Naive thymus-derived CD4-positive, alpha-beta T cell (primary cell): Measurements from ENCODE around the gene CGRRF1. TPM values are rescaled to one million over a fixed set of nuclear protein-coding genes. Genes with fewer than 3 reads are reported as not detected.

Experiments
- ATAC-seq: fragments of 150-1000 bp; cut with Tn5 transposase; 2 replicates; pipeline ENCODE4 v1.10.0; 2021; ENCODE audit warnings: mild to moderate bottlenecking, moderate library complexity
- CTCF ChIA-PET: fragments of 350-600 bp; sonication (Branson Sonifier 250); formaldehyde crosslinking; loops from one replicate; lab custom pipeline; 2021; ENCODE audit warnings: antibody characterized with exemption; lab: Charles Lee
- POLR2A ChIA-PET: fragments of 350-600 bp; sonication (Branson Sonifier 250); formaldehyde crosslinking; loops from one replicate; lab custom pipeline; 2021; ENCODE audit warnings: antibody characterized with exemption, inconsistent platforms; lab: Charles Lee
- DNase-seq, 9 donors: peaks; one replicate each; pipeline versions ENCODE4 v3.0.0 to v3.0.0-alpha.2; 2020 to 2022; ENCODE audit warnings: mixed read lengths in 1 of 9
- H3K27ac ChIP-seq: one replicate; pipeline ENCODE4 v1.7.0; 2013; ENCODE audit warnings: mild to moderate bottlenecking, low read depth, low read length, moderate library complexity
- H3K27me3 ChIP-seq, 2 donors: one replicate each; pipeline ENCODE4 v1.7.0; 2013; ENCODE audit warnings: low read length in 2 of 2, mild to moderate bottlenecking in 2 of 2, moderate library complexity in 2 of 2; ENCODE audit not compliant: control insufficient read depth in 2 of 2, insufficient read depth in 2 of 2
- H3K36me3 ChIP-seq, 3 experiments: 1 replicate in 2 of 3; 2 replicates in 1 of 3; pipeline ENCODE4 v1.7.0; 2013; ENCODE audit warnings: low read length in 3 of 3, mild to moderate bottlenecking in 3 of 3, moderate library complexity in 1 of 3; ENCODE audit not compliant: insufficient read depth in 3 of 3, control insufficient read depth in 2 of 3
- H3K4me1 ChIP-seq, 2 donors: one replicate each; pipeline ENCODE4 v1.7.0; 2013; ENCODE audit warnings: low read length in 2 of 2, mild to moderate bottlenecking in 2 of 2, moderate library complexity in 1 of 2; ENCODE audit not compliant: control insufficient read depth in 2 of 2, insufficient read depth in 2 of 2
- H3K4me3 ChIP-seq: 2 replicates; pipeline ENCODE4 v1.7.0; 2013; ENCODE audit warnings: mild to moderate bottlenecking, low read length
- H3K9me3 ChIP-seq, 3 experiments: 1 replicate in 2 of 3; 2 replicates in 1 of 3; pipeline ENCODE4 v1.7.0; 2013; ENCODE audit warnings: low read length in 3 of 3; ENCODE audit not compliant: control insufficient read depth in 2 of 3
- H3K27ac Mint-ChIP-seq, 9 donors: one replicate each; pipeline ENCODE4 v1.8.0; 2020 to 2022; ENCODE audit warnings: mixed read lengths in 9 of 9, mild to moderate bottlenecking in 8 of 9, moderate library complexity in 5 of 9, inconsistent platforms in 2 of 9
- H3K27me3 Mint-ChIP-seq, 5 donors: one replicate each; pipeline ENCODE4 v1.8.0; 2021 to 2022; ENCODE audit warnings: mixed read lengths in 5 of 5, mild to moderate bottlenecking in 1 of 5
- H3K36me3 Mint-ChIP-seq, 5 donors: one replicate each; pipeline ENCODE4 v1.8.0; 2020 to 2022; ENCODE audit warnings: mixed read lengths in 5 of 5, mild to moderate bottlenecking in 3 of 5, inconsistent platforms in 1 of 5
- H3K4me1 Mint-ChIP-seq, 7 donors: one replicate each; pipeline ENCODE4 v1.8.0; 2020 to 2022; ENCODE audit warnings: mixed read lengths in 7 of 7, mild to moderate bottlenecking in 3 of 7, inconsistent platforms in 1 of 7
- H3K4me3 Mint-ChIP-seq, 10 donors: one replicate each; pipeline ENCODE4 v1.8.0; 2020 to 2022; ENCODE audit warnings: mild to moderate bottlenecking in 10 of 10, mixed read lengths in 10 of 10, moderate library complexity in 6 of 10, inconsistent platforms in 2 of 10
- H3K9me3 Mint-ChIP-seq, 11 donors: one replicate each; pipeline ENCODE4 v1.8.0; 2020 to 2022; ENCODE audit warnings: mixed read lengths in 11 of 11, mild to moderate bottlenecking in 4 of 11, inconsistent platforms in 1 of 11, moderate library complexity in 1 of 11
- intact Hi-C, 2 donors: fragments of 100-400 bp; cut with micrococcal nuclease; formaldehyde crosslinking; loops; one replicate each; pipeline ENCODE4 v1.15.1; 2023
- polyA plus RNA-seq, 2 donors: library from polyadenylated mRNA; unstranded; fragments of 300-500 nt; fragmentation: Illumina TruSeq; gene quantifications; one replicate each; pipeline ENCODE4 v1.2.3, GENCODE V29; 2021
- total RNA-seq, 6 experiments: library from RNA in 5 of 6; stranded (reverse) in 5 of 6; gene quantifications; 1 replicate in 5 of 6; 2 replicates in 1 of 6; pipeline ENCODE4 v1.2.3 and lab custom pipeline; 2021 to 2026

CGRRF1 gene
- total and polyA plus RNA-seq, 7 experiments from 2014 or later, result 11.2 to 24.1 (median 17.9) TPM

DNA sequence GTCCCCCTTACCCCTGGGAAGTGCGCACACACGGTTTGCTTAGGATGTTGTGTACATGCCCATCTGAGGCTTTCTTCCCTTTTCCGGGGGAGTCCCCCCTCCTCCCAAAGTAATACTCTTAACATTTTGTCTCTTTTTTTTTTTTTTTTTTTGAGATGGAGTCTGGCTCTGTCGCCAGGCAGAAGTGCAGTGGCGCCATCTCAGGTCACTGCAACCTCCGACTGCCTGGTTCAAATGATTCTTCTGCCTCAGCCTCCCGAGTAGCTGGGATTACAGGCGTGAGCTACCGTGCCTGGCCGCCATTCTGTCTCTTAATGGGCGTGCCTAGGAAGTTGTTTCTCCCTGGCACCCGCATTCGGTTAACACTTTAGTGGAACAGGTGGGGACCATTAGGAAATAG lies 16.4 kb upstream of the CGRRF1 start:
- Mint-ChIP-seq H3K9me3 (peaks cover 0 to 7% (median 0%) of the 10 kb centered on the region in 11 donors), H3K4me3 (peak overlapping the region in 2 of 10 donors; percentile 6 to 14), H3K36me3 (peaks cover 0 to 7% (median 0%) of the 10 kb centered on the region in 5 donors), H3K27ac (peak overlapping the region in 1 of 9 donors; percentile 86), H3K27me3 (peaks cover 2 to 4% (median 3%) of the 10 kb centered on the region in 5 donors), H3K4me1 (peaks cover 8 to 24% (median 23%) of the 10 kb centered on the region in 7 donors)
- ChIA-PET POLR2A (no interaction called here), CTCF (no interaction called here)
- Histone ChIP-seq H3K27ac (no peak overlapping the region), H3K9me3 (no peaks in the 10 kb centered on the region), H3K36me3 (peaks cover 0 to 4% (median 0%) of the 10 kb centered on the region in 3 experiments), H3K4me1 (peaks cover 8% of the 10 kb centered on the region in 2 donors), H3K4me3 (no peak overlapping the region), H3K27me3 (no peaks in the 10 kb centered on the region)
- no peak for ATAC-seq
- intact Hi-C loops, result no loop called here
- DNase-seq, result no peak

GRCh38 chr14:54497224-54497623 lies 12.5 kb upstream of the CGRRF1 start:
- no peaks in the 10 kb centered on the region for H3K36me3 ChIP-seq
- Mint-ChIP-seq H3K9me3 (no peaks in the 10 kb centered on the region), H3K4me1 (peaks cover 0 to 2% (median 0%) of the 10 kb centered on the region in 7 donors), H3K36me3 (no peaks in the 10 kb centered on the region), H3K27me3 (peaks cover 5 to 26% (median 15%) of the 10 kb centered on the region in 5 donors), H3K4me3 (no peak overlapping the region), H3K27ac (no peak overlapping the region)
- ATAC-seq (no peak), DNase-seq (no peak)
- H3K27me3 ChIP-seq, result no peaks in the 10 kb centered on the region
- no peak overlapping the region for H3K4me3 ChIP-seq
- intact Hi-C loops, result no loop called here
- H3K9me3 ChIP-seq, result no peaks in the 10 kb centered on the region
- no peak overlapping the region for H3K27ac ChIP-seq
- CTCF ChIA-PET, result interaction anchor here (0.8 kb wide), 1 partner anchor 55 kb away, joined by 4 read pairs; no protein-coding TSS in a partner anchor
- no peaks in the 10 kb centered on the region for H3K4me1 ChIP-seq
- POLR2A ChIA-PET, result interaction anchor here (1.5 kb wide), 1 partner anchor 12 kb away, joined by 5 read pairs; no protein-coding TSS in a partner anchor

DNA sequence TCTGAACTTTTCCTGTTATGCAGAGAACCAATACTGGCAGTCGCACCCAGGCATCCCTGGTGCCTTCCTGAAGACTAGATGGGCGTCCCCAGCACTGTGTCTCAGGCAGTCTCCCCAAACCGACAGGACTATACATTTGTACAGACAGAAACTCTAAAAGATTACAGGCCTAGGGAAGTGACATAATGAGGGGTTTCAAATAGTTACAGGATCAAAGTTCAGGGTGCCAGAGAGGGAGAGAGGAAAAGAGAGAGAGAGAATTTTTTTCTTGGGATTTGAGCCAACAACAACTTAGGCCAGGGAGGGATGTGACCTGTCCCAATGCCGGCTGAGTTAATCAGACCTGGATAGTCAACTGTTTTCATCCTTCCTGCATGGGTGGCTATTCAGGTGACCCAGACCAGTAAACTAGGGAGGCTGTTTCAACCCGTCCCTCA lies 11.6 kb upstream of the CGRRF1 start:
- Histone ChIP-seq H3K9me3 (no peaks in the 10 kb centered on the region), H3K27me3 (no peaks in the 10 kb centered on the region), H3K4me1 (no peaks in the 10 kb centered on the region), H3K27ac (no peak overlapping the region), H3K4me3 (no peak overlapping the region), H3K36me3 (no peaks in the 10 kb centered on the region)
- no peaks in the 10 kb centered on the region for H3K9me3 Mint-ChIP-seq
- ChIA-PET POLR2A (interaction anchor here (1.5 kb wide), 1 partner anchor 9 kb away, joined by 4 read pairs; the partner anchor contains the start of gene GMFB), CTCF (no interaction called here)
- H3K27me3 Mint-ChIP-seq, result peaks cover 5 to 30% (median 15%) of the 10 kb centered on the region in 5 donors
- H3K27ac Mint-ChIP-seq, result peak overlapping the region in 1 of 9 donors; percentile 15
- intact Hi-C loops, result no loop called here
- H3K4me3 Mint-ChIP-seq, result no peak overlapping the region
- no peak for ATAC-seq
- H3K36me3 Mint-ChIP-seq, result no peaks in the 10 kb centered on the region
- peaks cover 0 to 2% (median 0%) of the 10 kb centered on the region in 7 donors for H3K4me1 Mint-ChIP-seq
- DNase-seq, result no peak

- peaks cover 0 to 2% (median 0%) of the 10 kb centered on the region in 7 donors for H3K4me1 Mint-ChIP-seq
- H3K27ac Mint-ChIP-seq, result no peak overlapping the region
- H3K9me3 ChIP-seq, result no peaks in the 10 kb centered on the region
- no peak overlapping the region for H3K4me3 Mint-ChIP-seq
- no peaks in the 10 kb centered on the region for H3K27me3 ChIP-seq
- POLR2A ChIA-PET, result interaction anchor here (1.5 kb wide), 1 partner anchor 10 kb away, joined by 4 read pairs; the partner anchor contains the start of gene GMFB
- H3K27me3 Mint-ChIP-seq, result peaks cover 5 to 30% (median 15%) of the 10 kb centered on the region in 5 donors
- intact Hi-C loops, result no loop called here
- ATAC-seq (no peak), DNase-seq (no peak)
- no peaks in the 10 kb centered on the region for H3K9me3 Mint-ChIP-seq
- H3K4me1 ChIP-seq, result no peaks in the 10 kb centered on the region
- no peak overlapping the region for H3K27ac ChIP-seq
- CTCF ChIA-PET, result no interaction called here
- no peaks in the 10 kb centered on the region for H3K36me3 Mint-ChIP-seq
- no peaks in the 10 kb centered on the region for H3K36me3 ChIP-seq
- no peak overlapping the region for H3K4me3 ChIP-seq
These were observed 11.1 kb upstream of the CGRRF1 start for GRCh38 chr14:54498579-54498978.

- Histone ChIP-seq H3K4me1 (no peaks in the 10 kb centered on the region), H3K27me3 (no peaks in the 10 kb centered on the region), H3K36me3 (no peaks in the 10 kb centered on the region), H3K27ac (no peak overlapping the region), H3K9me3 (no peaks in the 10 kb centered on the region), H3K4me3 (no peak overlapping the region)
- Mint-ChIP-seq H3K36me3 (no peaks in the 10 kb centered on the region), H3K4me1 (peaks cover 0 to 2% (median 0%) of the 10 kb centered on the region in 7 donors), H3K27me3 (peaks cover 5 to 32% (median 15%) of the 10 kb centered on the region in 5 donors), H3K9me3 (no peaks in the 10 kb centered on the region), H3K27ac (no peak overlapping the region), H3K4me3 (no peak overlapping the region)
- ATAC-seq (no peak), DNase-seq (no peak)
- intact Hi-C loops, result loop anchor here in 1 of 2 donors (10.0 kb wide), 1 partner anchor 914 kb away; the partner anchor contains the start of gene ATG14
- ChIA-PET CTCF (no interaction called here), POLR2A (no interaction called here)
These were observed 9.0 kb upstream of the CGRRF1 start for GRCh38 chr14:54500744-54501143.

- ChIA-PET POLR2A (no interaction called here), CTCF (no interaction called here)
- no peaks in the 10 kb centered on the region for H3K36me3 Mint-ChIP-seq
- intact Hi-C loops, result loop anchor here in 1 of 2 donors (10.0 kb wide), 1 partner anchor 913 kb away; the partner anchor contains the start of gene ATG14
- no peak overlapping the region for H3K27ac Mint-ChIP-seq
- no peaks in the 10 kb centered on the region for H3K9me3 ChIP-seq
- no peaks in the 10 kb centered on the region for H3K36me3 ChIP-seq
- no peak overlapping the region for H3K4me3 ChIP-seq
- ATAC-seq, result no peak
- H3K4me3 Mint-ChIP-seq, result no peak overlapping the region
- H3K4me1 Mint-ChIP-seq, result no peaks in the 10 kb centered on the region
- no peaks in the 10 kb centered on the region for H3K9me3 Mint-ChIP-seq
- H3K27ac ChIP-seq, result no peak overlapping the region
- peaks cover 5 to 35% (median 15%) of the 10 kb centered on the region in 5 donors for H3K27me3 Mint-ChIP-seq
- no peak for DNase-seq
- no peaks in the 10 kb centered on the region for H3K4me1 ChIP-seq
- H3K27me3 ChIP-seq, result no peaks in the 10 kb centered on the region
These were observed 8.2 kb upstream of the CGRRF1 start for GRCh38 chr14:54501480-54501879.

- Mint-ChIP-seq H3K4me3 (no peak overlapping the region), H3K27me3 (peaks cover 5 to 39% (median 15%) of the 10 kb centered on the region in 5 donors), H3K4me1 (no peaks in the 10 kb centered on the region), H3K27ac (no peak overlapping the region), H3K9me3 (no peaks in the 10 kb centered on the region), H3K36me3 (no peaks in the 10 kb centered on the region)
- CTCF ChIA-PET, result no interaction called here
- Histone ChIP-seq H3K9me3 (no peaks in the 10 kb centered on the region), H3K4me3 (no peak overlapping the region), H3K27ac (no peak overlapping the region), H3K27me3 (no peaks in the 10 kb centered on the region), H3K36me3 (no peaks in the 10 kb centered on the region), H3K4me1 (no peaks in the 10 kb centered on the region)
- POLR2A ChIA-PET, result no interaction called here
- intact Hi-C loops, result loop anchor here in 1 of 2 donors (1.0 to 10.0 kb wide), 2 partner anchors 272 to 912 kb away; partner anchors contain the start of gene ATG14
- ATAC-seq, result peak; percentile 72
- no peak for DNase-seq
These were observed 7.1 kb upstream of the CGRRF1 start for GRCh38 chr14:54502602-54503001.
